SIG-M5 treated with dmso at 0.1 percent for 504 hours (cell line): ENCODE results near the gene MACF1.
A peak's percentile ranks its signal among the peaks of the same experiment; 100 is the strongest.
"Not testable (repeated sequence)": the region's sequence is repeated elsewhere in the genome, so short reads cannot be mapped to it uniquely, and the experiment has no call there.

ENCODE experiments used
- DNase-seq: peaks from one replicate; lab custom pipeline; 2025; ENCODE audit not compliant: unreplicated experiment; lab: John Stamatoyannopoulos, UW

MACF1 gene

DNA sequence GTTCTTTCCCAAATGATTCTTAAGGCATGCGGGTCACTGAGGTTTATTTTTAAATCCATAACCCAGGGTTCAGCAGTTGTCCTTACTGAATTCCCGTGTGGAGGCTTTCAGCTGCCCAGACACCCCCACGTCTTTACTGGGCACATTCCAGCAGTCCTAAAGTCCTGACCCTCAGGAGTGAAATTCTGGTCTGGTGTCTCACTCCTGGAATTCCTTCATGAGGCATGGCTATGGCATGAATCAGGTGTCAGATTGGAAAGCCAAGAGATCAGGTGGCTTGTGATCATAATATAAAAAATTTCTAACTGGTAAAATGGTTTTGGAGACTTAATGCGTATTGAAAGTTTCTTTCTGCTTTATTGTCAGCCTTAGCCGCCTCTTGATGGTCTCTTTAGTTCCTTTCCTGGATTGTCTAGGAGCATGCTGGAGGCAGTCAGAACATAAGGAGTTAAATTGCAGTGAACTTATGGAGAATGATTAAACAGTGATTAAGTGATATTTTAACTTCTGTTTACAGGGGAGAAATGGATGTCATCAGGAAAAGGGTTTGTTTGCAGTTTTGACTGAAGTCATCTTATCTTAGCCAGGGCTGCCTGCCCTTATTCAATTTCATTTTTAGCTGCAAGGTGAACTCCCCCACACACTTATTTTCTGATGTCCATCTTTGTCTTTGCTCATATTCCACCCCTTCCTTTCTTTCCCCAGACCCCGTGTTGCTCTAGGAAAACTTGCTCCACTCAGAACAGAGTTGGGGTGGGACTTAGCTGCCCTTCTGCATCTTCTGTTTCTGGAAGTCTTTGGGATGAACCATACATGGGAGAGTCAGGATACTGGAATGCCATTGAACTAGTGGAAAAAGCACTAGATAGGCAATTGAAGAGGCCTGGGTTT, 25.7 kb upstream of the MACF1 start:
- DNase-seq: no peak

DNA sequence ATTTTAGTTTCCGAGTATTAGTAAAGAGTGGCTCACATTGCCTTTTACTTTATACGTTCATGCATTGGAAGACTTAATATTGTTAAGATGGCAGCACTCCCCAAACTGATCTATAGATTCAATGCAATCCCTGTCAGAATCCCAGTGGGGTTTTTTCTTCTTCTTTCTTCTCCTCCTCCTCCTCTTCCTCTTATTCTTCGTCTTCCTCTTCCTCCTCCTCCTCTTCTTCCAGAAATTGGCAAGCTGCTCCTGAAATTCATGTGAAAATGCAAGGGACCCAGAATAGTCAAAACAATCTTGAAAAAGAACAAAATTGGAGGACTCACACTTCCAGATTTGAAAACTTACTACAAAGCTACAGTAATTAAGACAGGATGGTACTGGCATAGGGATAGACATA, 23.2 kb upstream of the MACF1 start:
- DNase-seq: no peak

DNA sequence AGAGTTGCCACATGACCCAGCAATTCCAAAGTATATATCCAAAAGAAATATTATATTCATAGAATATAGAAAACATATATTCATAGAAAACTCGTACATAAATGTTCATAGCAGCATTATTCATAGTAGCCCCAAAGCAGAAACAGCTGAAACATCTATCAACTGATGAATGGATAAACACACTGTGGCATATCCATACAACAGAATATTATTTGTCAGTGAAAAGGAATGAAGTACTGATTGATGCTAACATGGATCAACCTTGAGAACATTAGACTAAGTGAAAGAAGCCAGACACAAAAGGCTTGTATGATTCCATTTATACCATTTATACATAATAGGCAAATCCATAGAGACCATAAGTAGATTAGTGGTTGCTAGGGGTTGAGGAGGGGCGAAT, 21.7 kb upstream of the MACF1 start:
- DNase-seq: no peak

DNA sequence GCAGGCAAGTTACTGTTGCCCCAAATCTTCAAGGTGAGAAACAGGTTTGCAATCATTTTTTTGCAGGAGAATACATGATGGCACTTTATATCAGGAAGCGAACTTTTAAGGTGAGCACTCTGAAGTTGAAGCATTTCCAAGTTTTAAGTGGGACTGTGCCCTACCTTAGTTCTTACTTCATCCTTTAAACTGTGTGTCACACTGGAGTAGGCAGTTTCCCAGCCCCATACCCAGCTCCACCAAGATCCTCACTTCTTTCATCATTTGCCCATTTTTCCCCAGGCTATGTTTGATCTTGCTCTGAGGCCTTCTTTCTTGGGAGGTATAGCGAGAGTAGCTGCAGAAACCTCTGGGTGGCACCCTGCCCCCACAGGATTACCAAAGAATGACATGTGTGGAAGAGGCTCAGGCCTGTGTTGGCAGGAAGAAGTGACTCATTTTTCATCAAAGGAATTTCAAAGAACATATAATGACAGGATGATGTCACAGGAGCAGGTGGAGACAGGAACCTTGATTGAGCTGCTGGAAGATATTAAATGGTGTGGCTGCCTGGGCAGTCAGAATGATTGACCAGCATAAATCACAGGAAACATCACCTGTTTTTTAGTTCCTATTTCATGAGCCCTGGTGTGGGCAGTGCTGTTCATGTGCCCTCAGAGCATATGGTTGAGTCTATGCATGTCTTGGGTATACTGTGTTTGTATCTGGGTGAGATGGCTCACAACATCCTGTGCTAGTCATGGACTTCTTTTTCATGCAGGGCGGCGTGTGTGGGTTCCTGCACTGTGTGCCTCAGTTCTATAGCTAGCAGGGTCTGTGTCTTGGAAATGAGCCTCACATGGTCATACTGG, 20.8 kb upstream of the MACF1 start:
- peak; percentile 85 for DNase-seq

DNA sequence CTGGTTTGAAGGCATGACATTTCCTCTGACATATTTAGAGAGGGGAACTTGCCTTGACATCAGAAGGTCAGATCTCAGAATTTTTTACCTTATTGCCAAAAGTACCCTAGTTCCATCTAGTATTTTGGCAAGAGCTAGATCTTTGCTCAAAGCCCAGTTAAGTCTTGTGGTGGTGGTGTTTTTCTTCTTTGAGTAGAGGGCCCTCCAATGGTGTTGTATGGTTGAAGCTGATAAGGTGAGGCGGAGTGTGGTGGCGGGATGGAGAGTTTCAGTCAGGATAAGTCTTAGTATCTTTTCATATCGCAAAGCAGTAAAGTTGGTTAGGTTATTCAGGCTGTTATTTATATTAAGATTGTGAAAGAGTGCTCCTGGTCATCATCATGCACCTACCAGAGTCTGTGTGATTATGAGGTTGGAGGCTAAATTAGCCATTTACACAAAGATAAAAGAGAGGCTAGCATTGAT, 20.1 kb upstream of the MACF1 start:
- DNase-seq: no peak

DNA sequence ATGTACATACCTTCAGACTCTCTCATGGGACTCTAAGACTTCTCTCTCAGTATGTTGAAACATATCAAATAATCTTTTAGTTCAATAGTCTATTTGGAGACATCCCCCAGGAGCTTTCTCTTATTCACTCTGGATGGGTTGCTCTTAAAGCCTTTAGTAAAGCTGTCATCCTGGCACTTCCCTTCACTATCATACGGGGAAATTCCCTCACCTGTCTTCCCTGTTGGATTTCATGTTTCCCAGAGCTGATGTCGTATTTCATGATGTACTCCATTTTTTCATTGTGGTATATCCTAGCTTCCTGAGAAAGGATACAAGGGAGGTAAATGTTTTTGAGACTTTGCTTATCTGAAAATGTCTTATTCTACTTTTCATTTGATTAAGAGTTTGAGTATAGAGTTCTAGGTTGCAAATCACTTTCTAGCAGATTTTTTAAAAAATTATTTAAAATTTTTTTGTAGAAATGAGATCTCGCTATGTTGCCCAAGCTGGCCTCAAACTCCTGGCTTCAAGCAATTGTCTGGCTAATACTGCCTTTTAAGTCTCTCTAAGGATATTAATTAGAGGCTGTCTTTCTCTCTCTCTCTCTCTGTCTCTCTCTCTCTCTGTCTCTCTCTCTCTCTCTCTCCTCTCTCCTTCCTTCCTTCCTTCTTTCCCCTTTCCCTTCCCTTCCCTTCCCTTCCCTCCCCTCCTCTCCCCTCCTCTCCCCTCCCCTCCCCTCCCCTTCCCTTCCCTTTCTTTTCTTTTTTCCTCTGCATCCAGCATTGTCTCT, 17.0 kb upstream of the MACF1 start:
- DNase-seq: no peak

DNA sequence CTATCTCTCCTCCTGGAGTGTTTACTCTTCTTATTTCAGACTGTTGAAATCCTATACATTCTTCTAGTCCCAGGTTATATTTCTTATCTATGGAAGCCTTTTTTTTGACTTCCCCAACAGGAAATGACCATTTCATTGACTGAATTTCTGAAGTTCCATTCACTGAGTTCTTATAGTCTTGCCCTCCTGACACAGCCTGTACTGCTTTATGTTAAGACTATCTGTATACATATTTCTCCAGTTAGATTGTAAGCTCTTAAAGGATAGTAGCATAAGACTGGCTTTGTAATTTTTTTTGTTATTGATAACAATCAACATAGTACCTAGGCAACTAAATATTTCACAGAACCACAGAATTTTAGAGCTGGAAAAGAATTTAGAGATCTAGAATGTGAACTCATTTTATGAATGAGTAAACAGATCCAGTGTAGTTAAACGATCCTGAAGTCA, 14.9 kb upstream of the MACF1 start:
- DNase-seq: no peak

DNA sequence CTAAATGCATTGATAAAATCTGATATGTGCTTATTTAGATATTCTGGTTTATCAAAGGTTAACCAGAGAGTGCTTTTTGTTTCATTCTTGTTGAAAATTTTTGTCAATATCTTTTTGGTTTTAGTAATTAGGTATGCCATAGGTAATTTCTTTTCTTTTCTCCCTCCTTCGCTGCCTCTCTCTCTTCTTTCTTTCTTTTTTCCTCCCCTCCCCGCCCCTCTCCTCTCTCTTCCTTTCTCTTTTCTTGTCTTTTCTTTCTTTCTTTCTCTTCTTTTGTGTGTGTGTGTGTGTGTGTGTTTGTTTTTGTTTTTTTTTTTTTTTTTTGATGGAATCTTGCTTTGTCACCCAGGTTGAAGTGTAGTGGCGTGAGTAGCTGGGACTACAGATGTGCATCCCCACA, 14.4 kb upstream of the MACF1 start:
- no peak for DNase-seq

DNA sequence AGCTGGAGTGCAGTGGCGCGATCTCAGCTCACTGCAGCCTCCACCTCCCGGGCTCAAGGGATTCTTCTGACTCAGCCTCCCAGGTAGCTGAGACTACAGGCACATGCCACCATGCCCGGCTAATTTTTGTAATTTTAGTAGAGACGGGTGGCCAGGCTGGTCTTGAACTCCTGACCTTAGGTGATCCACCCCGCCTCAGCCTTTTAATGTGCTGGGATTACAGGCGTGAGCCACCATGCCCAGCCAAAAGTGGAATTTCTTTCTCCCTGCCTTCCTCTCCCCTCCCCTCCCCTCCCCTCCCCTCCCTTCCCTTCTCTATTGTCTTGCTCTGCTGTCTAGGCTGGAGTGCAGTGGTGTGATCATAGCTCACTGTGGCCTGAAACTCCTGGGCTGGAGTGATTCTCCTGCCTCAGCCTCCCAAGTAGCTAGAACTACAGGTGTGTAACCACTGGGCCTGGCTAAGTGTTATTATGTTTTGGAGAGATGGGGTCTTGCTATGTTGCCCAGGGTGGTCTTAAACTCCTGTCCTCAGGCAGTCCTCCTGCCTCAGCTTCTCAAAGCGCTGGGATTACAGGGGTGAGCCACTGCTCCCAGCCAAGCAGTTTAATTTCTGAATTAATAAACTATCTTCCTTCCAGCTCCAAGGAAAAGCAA, 10.0 kb upstream of the MACF1 start:
- no peak for DNase-seq

DNA sequence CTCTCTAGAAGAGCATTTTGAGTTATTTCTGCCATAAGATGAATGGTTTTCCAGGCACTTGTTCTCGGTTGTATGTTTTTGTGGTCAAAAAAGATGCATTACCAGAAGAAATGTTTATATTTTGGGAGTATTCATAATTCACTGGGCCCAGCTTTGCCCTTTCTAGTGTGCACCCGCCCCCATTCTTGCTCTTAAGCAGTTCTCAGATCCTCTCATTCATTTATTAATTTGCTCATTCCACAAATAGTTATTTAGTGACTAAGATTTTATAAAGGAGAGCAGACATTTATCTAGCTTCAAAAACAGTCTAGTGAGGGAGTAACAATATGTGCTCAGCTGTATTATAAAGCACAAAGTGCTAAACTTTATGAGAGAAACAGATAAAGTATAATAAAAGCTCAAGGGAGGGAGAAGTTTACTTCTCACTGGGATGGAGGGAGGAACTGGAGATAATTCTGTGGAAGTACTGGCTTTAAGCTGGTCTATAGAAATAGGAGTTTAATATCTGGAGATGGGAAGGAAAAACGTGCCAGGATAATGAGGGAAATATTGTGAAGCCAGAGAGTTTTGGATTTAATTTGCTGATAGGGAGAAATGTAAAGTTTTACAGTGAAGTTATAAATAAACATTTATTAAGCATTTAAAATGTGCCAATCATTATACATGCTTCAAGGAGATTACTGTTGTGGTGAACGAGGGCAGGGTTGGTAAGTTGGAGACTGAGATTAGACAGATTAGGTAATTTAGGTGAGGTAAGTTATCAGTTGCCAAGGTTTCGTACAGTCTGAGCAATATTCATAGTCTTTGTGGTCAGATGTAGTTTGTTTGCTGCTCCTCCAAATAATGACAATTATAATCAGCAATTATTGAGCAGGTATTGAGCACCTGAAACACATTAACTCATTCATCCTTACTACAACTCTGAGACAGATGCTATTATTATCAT, 9.1 kb upstream of the MACF1 start:
- DNase-seq: no peak

DNA sequence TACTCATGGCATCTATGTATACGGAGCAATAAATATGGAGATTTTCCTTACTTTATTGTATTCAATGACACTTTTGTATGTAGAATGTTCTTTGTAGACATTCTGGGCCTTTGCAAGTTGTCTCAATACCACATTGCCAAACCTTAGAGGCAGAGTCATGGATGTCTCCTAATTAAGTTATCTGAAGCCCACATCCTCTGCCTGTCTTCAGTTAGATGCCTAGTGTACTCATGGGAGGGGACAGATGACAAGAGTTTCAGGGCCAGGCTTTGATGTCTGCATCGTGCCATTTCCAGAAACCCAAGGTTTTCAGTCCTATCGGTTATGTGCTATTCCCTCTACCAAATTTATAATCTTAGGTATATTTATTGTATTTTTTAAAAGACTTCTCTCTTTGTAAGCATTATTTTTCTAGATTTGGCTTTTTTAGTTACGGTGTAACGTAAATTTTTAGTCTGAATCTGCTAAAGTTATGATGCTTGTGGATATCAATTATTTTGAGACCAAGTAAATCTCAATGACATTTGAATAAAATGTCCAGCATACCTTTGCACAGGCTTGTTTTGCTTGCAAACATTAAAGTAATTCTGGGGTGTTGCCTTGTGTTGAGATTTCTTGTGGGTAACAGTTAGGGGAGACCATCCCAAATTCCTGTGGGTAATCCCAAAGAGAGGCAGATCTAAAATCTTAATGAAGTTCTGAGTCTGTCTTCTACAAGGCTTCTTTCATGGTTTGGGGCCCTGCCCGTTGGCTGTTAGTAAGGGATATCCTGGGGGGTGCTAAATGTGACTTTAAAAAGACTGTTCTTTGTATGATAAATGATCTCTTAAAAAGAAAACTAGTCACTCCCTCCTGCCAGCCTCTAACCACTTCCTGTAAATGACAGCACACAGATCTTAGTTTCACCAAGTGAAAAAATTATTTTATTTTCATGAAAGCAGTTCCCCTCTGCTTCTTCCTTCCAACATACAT, 8.0 kb upstream of the MACF1 start:
- peak; percentile 92 for DNase-seq

DNA sequence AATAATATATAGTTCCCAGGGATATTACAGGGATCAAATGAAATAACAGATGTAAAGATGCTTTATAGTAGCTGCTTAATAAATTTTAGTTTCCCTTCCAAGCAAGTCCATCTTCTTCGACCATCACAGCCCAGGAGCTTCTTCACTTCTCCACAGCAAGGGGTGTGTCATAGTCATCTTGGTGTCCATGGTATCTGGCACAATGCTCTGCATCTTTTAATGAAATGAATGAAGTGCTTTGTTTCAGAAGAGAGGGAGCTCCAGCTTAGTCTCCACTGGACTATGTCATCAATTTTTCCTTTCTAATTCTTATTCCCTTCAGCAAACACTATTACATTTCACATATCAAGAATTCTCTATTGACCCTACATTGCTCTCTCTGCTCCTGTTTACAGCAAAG, 4.9 kb upstream of the MACF1 start:
- no peak for DNase-seq

DNA sequence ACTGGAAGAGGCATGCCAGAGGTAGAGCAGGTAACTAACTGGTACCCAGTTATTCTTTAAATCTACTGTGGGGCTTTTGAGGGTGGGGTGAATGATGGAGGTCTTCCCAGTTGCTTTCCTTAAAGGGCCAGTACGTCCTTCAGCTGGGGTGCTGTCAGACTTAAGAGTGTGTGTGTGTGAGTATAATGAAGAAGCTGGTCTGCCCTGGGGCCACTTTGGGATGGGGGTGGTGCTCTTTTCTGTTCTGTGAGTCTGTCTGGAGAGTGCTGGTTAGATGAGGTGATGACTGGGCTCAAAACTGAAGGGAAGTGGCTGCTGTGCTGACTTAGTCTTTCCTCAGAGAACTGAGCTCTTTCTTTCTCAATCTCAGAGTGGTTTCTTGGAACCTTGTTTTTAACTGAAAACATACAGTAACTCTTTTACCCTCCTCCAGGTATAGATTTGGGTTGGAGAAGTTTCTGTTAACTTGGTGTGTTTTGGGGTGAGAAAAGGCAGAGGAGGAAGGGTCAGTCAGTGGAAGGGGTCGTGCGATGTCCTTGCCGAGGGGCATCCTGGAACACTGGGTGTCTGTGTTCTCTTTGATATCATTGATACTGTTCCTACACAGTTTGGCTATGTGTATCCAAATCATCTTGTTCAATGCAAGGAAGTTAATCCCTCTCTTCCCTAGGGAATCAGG, 746 bp downstream of the MACF1 start:
- peak; percentile 90 for DNase-seq

DNA sequence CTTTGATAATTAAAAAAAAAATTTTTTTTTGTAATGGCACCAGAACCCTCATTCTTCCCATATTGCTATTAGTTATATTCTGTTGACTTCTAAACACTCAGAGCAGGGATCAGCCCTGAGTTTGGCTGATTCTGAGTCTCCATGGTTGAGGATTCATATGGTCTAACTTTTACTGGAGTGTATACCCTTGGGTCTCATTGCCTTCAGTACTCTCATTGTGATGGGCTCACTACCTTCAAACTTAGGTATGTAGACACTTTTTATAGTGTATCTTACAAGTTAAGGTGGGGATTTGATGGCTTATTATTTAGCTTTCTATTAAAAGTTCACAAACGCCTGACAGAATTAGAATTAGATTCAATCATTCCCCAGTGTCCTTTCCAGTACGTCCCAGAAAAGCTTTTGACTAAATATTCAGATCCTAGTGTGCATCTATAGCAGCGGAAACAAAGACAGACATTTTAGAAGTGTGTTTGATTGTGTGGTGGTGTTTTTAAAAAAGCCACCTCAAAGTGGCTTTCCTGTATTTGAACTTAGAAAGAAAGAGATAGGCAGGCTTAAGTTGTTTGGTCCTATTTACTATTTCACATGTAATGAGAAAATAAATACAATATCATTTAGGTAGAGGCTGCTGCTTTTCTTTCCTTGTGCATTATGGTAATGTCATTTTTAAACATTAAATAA, 1.4 kb downstream of the MACF1 start:
- DNase-seq: no peak

DNA sequence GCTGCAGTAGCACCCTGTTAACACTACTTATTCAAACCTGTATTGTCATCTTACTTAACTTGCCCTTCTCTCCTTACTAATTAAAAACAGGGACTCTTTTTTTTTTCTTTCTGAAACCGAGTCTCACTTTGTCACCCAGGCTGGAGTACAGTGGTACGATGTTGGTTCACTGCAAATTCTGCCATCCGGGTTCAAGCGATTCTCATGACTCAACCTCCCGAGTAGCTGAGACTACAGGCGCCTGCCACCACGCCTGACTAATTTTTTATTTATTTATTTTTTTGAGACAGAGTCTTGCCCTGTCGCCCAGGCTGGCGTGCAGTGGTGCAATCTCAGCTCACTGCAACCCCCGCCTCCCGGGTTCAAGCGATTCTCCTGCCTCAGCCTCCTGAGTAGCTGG, 3.9 kb downstream of the MACF1 start:
- DNase-seq: not testable (repeated sequence)

DNA sequence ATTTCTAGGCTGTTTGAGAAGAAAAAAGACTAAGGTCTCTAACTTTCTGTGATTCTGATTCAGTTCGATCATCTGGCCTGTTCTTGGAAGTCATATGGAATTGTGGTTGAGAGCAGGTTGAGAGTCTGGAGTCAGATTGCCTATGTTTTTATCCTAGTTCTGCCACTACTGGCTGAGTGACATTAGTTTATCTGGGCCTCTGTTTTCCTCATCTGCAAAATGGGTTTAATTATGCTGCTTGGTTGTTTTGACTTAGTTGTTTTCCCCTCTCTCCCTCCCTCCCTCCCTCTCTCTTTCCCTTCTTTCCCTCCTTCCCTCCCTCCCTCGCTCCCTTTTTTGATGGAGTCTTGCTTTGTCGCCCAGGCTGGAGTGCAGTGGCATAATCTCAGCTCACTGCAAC, 6.2 kb downstream of the MACF1 start:
- DNase-seq: no peak

DNA sequence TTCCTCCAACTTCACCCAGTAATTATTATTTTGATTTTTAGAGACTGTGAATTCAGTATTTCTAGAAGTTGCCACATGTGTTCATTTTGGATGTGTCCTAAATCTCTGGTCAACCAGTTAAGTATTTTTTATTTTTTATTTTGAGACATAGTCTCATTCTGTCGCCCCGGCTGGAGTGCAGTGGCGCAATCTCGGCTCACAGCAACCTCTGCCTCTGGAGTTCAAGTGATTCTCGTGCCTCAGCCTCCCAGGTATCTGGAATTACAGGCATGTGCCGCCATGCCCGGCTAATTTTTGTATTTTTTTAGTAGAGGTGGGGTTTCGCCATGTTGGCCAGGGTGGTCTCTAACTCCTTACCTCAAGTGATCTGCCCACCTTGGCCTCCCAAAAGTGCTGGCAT, 8.0 kb downstream of the MACF1 start:
- no peak for DNase-seq
